Erythroblast (primary cell): ENCODE results near the gene EDEM2.
"Not testable (repeated sequence)": the region's sequence is repeated elsewhere in the genome, so short reads cannot be mapped to it uniquely, and the experiment has no call there.

ENCODE experiments used
- DNase-seq, 2 experiments: peaks; one replicate each; lab custom pipeline; 2025; lab: John Stamatoyannopoulos, UW
- GATA1 ChIP-seq: IDR thresholded peaks from 2 replicates; pipeline ENCODE4 v1.6.1; 2011; ENCODE audit warnings: low read depth, mild to moderate bottlenecking, control low read depth, low read length, moderate library complexity
- POLR2A ChIP-seq: IDR thresholded peaks from 2 replicates; pipeline ENCODE4 v1.6.1; 2011; ENCODE audit warnings: mild to moderate bottlenecking, low read length

The EDEM2 gene

DNA sequence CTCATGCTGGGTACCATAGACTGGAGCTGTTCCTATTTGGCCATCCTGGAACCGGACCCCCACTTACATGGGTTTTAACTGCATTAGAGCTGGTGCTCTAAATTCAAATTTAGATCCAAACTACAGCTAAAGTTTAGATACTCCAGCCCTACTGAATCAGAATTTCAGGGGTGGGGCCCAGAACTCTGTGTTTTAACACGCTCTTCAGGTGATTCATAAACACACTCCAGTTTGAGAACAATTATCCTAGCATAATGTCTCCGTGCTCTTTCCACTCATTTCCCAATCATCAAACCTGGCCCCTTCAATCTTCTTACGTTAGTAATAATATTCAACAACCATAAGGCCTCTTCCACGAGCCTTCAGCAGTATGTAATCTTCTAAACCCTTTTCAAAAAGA lies 69.8 kb downstream of the EDEM2 start:
- TF ChIP-seq GATA1 (no peak), POLR2A (no peak)
- DNase-seq = no peak

DNA sequence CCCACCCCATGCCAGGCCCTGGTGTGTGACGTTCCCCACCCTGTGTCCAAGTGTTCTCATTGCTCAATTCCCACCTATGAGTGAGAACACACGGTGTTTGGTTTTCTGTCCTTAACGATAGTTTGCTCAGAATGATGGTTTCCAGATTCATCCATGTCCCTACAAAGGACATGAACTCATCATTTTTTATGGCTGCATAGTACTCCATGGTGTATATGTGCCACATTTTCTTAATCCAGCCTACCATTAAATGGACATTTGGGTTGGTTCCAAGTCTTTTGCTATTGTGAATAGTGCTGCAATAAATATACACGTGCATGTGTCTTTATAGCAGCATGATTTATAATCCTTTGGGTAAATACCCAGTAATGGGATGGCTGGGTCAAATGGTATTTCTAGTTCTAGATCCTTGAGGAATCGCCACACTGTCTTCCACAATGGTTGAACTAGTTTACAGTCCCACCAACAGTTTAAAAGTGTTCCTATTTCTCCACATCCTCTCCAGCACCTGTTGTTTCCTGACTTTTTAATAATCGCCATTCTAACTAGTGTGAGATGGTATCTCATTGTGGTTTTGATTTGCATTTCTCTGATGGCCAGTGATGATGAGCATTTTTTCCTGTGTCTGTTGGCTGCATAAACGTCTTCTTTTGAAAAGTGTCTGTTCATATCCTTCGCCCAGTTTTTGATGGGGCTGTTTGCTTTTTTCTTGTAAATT lies 75.5 kb downstream of the EDEM2 start:
- DNase-seq = not testable (repeated sequence)

DNA sequence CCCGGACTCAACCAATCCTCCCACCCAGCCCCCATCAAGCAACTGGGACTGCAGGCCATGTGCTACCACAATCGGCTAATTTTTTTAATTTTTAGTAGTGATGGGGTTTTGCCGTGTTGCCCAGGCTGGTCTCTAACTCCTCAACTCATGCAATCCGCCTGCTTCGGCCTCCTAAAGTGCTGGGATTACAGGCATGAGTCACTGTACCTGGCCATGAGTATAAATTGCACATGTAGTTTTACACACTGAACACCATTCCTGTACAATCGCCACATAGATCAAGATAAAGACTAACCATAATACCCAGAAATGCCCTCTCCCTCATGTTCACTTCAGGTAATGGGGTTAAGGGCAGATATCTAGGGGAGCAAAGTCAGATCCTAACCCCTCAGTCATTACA lies 80.9 kb downstream of the EDEM2 start:
- DNase-seq = no peak
- TF ChIP-seq GATA1 (no peak), POLR2A (no peak)
